HepG2 (cell line): ENCODE measurements around the gene STK40. TPM values are rescaled to one million over a fixed set of nuclear protein-coding genes. Genes with fewer than 3 reads are reported as not detected.

Source experiments
- ATAC-seq: fragments of 200-7000 bp; cut with Tn5 transposase; 3 replicates; pipeline ENCODE4 v1.9.1; 2020; ENCODE audit warnings: mild to moderate bottlenecking, moderate library complexity
- BruUV-seq: library from RNA; stranded (reverse); fragments of 400-500 nt; replicated peaks from 2 replicates; lab custom pipeline; 2021; lab: Mats Ljungman, UMichigan
- CTCF ChIA-PET: fragments of 300-600 bp; formaldehyde crosslinking; extraction: SDS; loops from one replicate; lab custom pipeline; 2021; ENCODE audit warnings: low total read pairs, inconsistent platforms, low intra/inter-chr PET ratio; lab: Yijun Ruan, JAX
- POLR2A ChIA-PET: fragments of 350-600 bp; sonication (Branson Sonifier 250); formaldehyde crosslinking; loops from one replicate; lab custom pipeline; 2020; ENCODE audit warnings: antibody characterized with exemption, inconsistent platforms; lab: Yijun Ruan, JAX
- DNase-seq: peaks from one replicate; pipeline ENCODE4 v3.0.0-alpha.2; 2015; ENCODE audit warnings: low spot score
- FAIRE-seq: peaks from 3 replicates; lab custom pipeline; 2011; peaks lifted over from hg19 to GRCh38; lab: Jason Lieb, UNC
- H2AFZ ChIP-seq: one replicate; pipeline ENCODE4 v1.6.1; 2011; ENCODE audit warnings: low read length, inconsistent platforms
- H3K27ac ChIP-seq: fragments of 300-600 bp; 3 replicates; pipeline ENCODE4 v1.8.0; 2011; ENCODE audit warnings: mixed run types, mild to moderate bottlenecking, mixed read lengths, low read length, inconsistent platforms; ENCODE audit not compliant: insufficient read depth; ENCODE audit errors: extremely low read length
- H3K27me3 ChIP-seq, 2 experiments: fragments of 200-600 bp in 1 of 2; 2 replicates in 1 of 2; 3 replicates in 1 of 2; pipeline versions ENCODE4 v1.6.0 to v1.8.0; 2011; ENCODE audit warnings: low read length in 2 of 2, mild to moderate bottlenecking in 2 of 2, moderate library complexity in 2 of 2, inconsistent platforms in 1 of 2; ENCODE audit not compliant: insufficient read depth in 2 of 2, control insufficient read depth in 1 of 2
- H3K36me3 ChIP-seq, 2 experiments: fragments of 200-600 bp in 1 of 2; replicated peaks in 1 of 2; 2 replicates in 1 of 2; 3 replicates in 1 of 2; pipeline versions ENCODE4 v1.5.1 to v1.8.0; 2011; ENCODE audit warnings: low read length in 2 of 2, inconsistent platforms in 1 of 2; ENCODE audit not compliant: insufficient read depth in 2 of 2, control insufficient read depth in 1 of 2
- H3K4me1 ChIP-seq: 2 replicates; pipeline ENCODE4 v1.5.1; 2012; ENCODE audit warnings: low read length, inconsistent platforms; ENCODE audit not compliant: insufficient read depth
- H3K4me2 ChIP-seq: 2 replicates; pipeline ENCODE4 v1.6.0; 2011; ENCODE audit warnings: low read depth, low read length, inconsistent platforms
- H3K4me3 ChIP-seq, 3 experiments: fragments of 200-600 bp in 1 of 3; sonication (generic), shearing (Covaris generic) in 1 of 3; replicated peaks in 1 of 3; 2 replicates each; pipeline ENCODE4 v1.5.1; 2011 to 2016; ENCODE audit warnings: low read length in 3 of 3, inconsistent platforms in 2 of 3, low read depth in 2 of 3, mild to moderate bottlenecking in 2 of 3, control low read depth in 1 of 3, mixed read lengths in 1 of 3; ENCODE audit not compliant: insufficient read depth in 1 of 3
- H3K79me2 ChIP-seq: one replicate; pipeline ENCODE4 v1.6.1; 2011; ENCODE audit warnings: low read length, inconsistent platforms; ENCODE audit not compliant: insufficient read depth
- H3K9ac ChIP-seq: 2 replicates; pipeline ENCODE4 v1.6.0; 2011; ENCODE audit warnings: mild to moderate bottlenecking, low read depth, low read length, inconsistent platforms; ENCODE audit not compliant: insufficient read depth
- H3K9me3 ChIP-seq: 2 replicates; pipeline ENCODE4 v1.5.1; 2012; ENCODE audit warnings: mild to moderate bottlenecking, low read length
- H4K20me1 ChIP-seq: 2 replicates; pipeline ENCODE4 v1.6.0; 2011; ENCODE audit warnings: inconsistent platforms, mild to moderate bottlenecking, low read length, moderate library complexity; ENCODE audit not compliant: insufficient read depth
- ARID2 ChIP-seq: sonication (generic); formaldehyde crosslinking; IDR thresholded peaks from 2 replicates; pipeline ENCODE4 v1.8.1; 2022; ENCODE audit warnings: mild to moderate bottlenecking, missing genetic modification reagents, borderline replicate concordance
- HNRNPUL1 ChIP-seq: fragments of 200-400 bp; formaldehyde crosslinking; IDR thresholded peaks from 2 replicates; pipeline ENCODE4 v1.6.1; 2017; ENCODE audit warnings: low read depth, mild to moderate bottlenecking, low read length, moderate library complexity
- KDM5A ChIP-seq: fragments of 200-600 bp; sonication (generic); IDR thresholded peaks from 2 replicates; pipeline ENCODE4 v1.7.0; 2018; ENCODE audit warnings: antibody characterized with exemption, mild to moderate bottlenecking, low read length, borderline replicate concordance
- MAZ ChIP-seq, 2 experiments: sonication (generic) in 1 of 2; formaldehyde crosslinking in 1 of 2; IDR thresholded peaks; 2 replicates each; pipeline versions ENCODE4 v1.5.0 to v1.6.1; 2012 to 2020; ENCODE audit warnings: low read depth in 2 of 2, mild to moderate bottlenecking in 2 of 2, borderline replicate concordance in 1 of 2, improper control_type of control experiment in 1 of 2, low read length in 1 of 2, missing genetic modification reagents in 1 of 2, moderate library complexity in 1 of 2
- PAWR ChIP-seq: sonication (generic); formaldehyde crosslinking; IDR thresholded peaks from 2 replicates; pipeline ENCODE4 v1.4.0; 2020; ENCODE audit warnings: missing genetic modification reagents, mild to moderate bottlenecking, borderline replicate concordance
- USF2 ChIP-seq, 2 experiments: sonication (generic) in 1 of 2; formaldehyde crosslinking in 1 of 2; IDR thresholded peaks; 2 replicates each; pipeline versions ENCODE4 v1.5.1 to v1.6.1; 2011 to 2020; ENCODE audit warnings: borderline replicate concordance in 1 of 2, low read depth in 1 of 2, low read length in 1 of 2, mild to moderate bottlenecking in 1 of 2, missing genetic modification reagents in 1 of 2, moderate library complexity in 1 of 2
- ZGPAT ChIP-seq: IDR thresholded peaks from 2 replicates; pipeline ENCODE4 v1.6.1; 2016; ENCODE audit warnings: mild to moderate bottlenecking
- ZNF205 ChIP-seq: IDR thresholded peaks from 2 replicates; pipeline ENCODE4 v1.6.1; 2018; ENCODE audit warnings: missing biosample characterization, missing genetic modification reagents
- ZNF510 ChIP-seq: sonication (generic); formaldehyde crosslinking; IDR thresholded peaks from 2 replicates; pipeline ENCODE4 v1.4.0; 2020; ENCODE audit warnings: low read depth, mild to moderate bottlenecking, missing genetic modification reagents
- ZSCAN31 ChIP-seq: sonication (generic); formaldehyde crosslinking; IDR thresholded peaks from 2 replicates; pipeline ENCODE4 v1.5.0; 2020; ENCODE audit warnings: low read depth, mild to moderate bottlenecking, missing genetic modification reagents
- WGBS: methylation state at CpG from one replicate; pipeline ENCODE4 v1.1.6; 2017; ENCODE audit warnings: low lambda C conversion rate; 5-methylcytosine and 5-hydroxymethylcytosine counted together
- in situ Hi-C: cut with HindIII; loops from 2 replicates; pipeline ENCODE4 v1.10.0; 2017; ENCODE audit warnings: low pct_unique_long_range_greater_than_20kb; ENCODE audit not compliant: extremely low pct_ligation_motif_present
- intact Hi-C: fragments of 100-400 bp; cut with micrococcal nuclease; formaldehyde crosslinking; loops from one replicate; pipeline ENCODE4 v1.10.0; 2022; ENCODE audit not compliant: unreplicated experiment
- polyA plus RNA-seq, 8 experiments: library from polyadenylated mRNA; depleted of rRNA in 3 of 8; stranded (reverse) in 7 of 8; unstranded in 1 of 8; fragments of >200 nt; fragmentation: Illumina TruSeq in 4 of 8; extraction: Trizol in 4 of 8; gene quantifications; 2 replicates each; pipeline versions ENCODE4 v1.2.1 to v1.2.3, GENCODE V29; 2011 to 2016; ENCODE audit warnings: low read depth in 4 of 8, missing spikeins in 1 of 8, mixed read lengths in 1 of 8; ENCODE audit not compliant: insufficient read depth in 1 of 8
- total RNA-seq, 5 experiments: library from RNA; depleted of rRNA; stranded (reverse); fragments of >200 nt; fragmentation: Illumina TruSeq; extraction: Trizol; gene quantifications; 2 replicates each; pipeline ENCODE4 v1.2.3, GENCODE V29; 2016; ENCODE audit warnings: low read depth in 1 of 5
- TF ChIP-seq, protein P1 (sequence below): sonication (generic); formaldehyde crosslinking; IDR thresholded peaks from 2 replicates; pipeline ENCODE4 v1.5.0; 2020; ENCODE audit warnings: missing genetic modification reagents
- TF ChIP-seq, protein P2 (sequence below): sonication (generic); formaldehyde crosslinking; IDR thresholded peaks from 2 replicates; pipeline ENCODE4 v1.4.0; 2020; ENCODE audit warnings: missing genetic modification reagents

The STK40 gene
- total and polyA plus RNA-seq, 2 of the 13 experiments (the other 11 are each of a cell fraction or from before 2014, with no cell fraction given), result 33.8 to 35.1 TPM

- no peak overlapping the region for H3K9ac ChIP-seq
- H4K20me1 ChIP-seq, result no peaks in the 10 kb centered on the region
- intact Hi-C loops, result no loop called here
- WGBS, result 91% methylated on average over 2 of the region's 2 CpGs
- no peaks in the 10 kb centered on the region for H3K9me3 ChIP-seq
- ATAC-seq (no peak), DNase-seq (no peak), FAIRE-seq (no peak)
- H3K4me3 ChIP-seq, result no peak overlapping the region
- TF ChIP-seq, protein P1, sequence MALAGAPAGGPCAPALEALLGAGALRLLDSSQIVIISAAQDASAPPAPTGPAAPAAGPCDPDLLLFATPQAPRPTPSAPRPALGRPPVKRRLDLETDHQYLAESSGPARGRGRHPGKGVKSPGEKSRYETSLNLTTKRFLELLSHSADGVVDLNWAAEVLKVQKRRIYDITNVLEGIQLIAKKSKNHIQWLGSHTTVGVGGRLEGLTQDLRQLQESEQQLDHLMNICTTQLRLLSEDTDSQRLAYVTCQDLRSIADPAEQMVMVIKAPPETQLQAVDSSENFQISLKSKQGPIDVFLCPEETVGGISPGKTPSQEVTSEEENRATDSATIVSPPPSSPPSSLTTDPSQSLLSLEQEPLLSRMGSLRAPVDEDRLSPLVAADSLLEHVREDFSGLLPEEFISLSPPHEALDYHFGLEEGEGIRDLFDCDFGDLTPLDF (CRISPR knock-in tag), result no peak
- TF ChIP-seq, protein P2, sequence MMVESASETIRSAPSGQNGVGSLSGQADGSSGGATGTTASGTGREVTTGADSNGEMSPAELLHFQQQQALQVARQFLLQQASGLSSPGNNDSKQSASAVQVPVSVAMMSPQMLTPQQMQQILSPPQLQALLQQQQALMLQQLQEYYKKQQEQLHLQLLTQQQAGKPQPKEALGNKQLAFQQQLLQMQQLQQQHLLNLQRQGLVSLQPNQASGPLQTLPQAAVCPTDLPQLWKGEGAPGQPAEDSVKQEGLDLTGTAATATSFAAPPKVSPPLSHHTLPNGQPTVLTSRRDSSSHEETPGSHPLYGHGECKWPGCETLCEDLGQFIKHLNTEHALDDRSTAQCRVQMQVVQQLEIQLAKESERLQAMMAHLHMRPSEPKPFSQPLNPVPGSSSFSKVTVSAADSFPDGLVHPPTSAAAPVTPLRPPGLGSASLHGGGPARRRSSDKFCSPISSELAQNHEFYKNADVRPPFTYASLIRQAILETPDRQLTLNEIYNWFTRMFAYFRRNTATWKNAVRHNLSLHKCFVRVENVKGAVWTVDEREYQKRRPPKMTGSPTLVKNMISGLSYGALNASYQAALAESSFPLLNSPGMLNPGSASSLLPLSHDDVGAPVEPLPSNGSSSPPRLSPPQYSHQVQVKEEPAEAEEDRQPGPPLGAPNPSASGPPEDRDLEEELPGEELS, result no peak
- TF ChIP-seq ZGPAT, result no peak
- TF ChIP-seq ZSCAN31 (CRISPR knock-in tag), result no peak
- TF ChIP-seq HNRNPUL1, result no peak
- TF ChIP-seq KDM5A, result no peak
- no peak for TF ChIP-seq ARID2
- TF ChIP-seq ZNF510, result no peak
- TF ChIP-seq MAZ (IDR thresholded peaks at IDR 0.05; ENCODE audit: borderline replicate concordance, low read depth, low read length), result no peak
- no peak for TF ChIP-seq MAZ (CRISPR knock-in tag; IDR thresholded peaks at IDR 0.05; ENCODE audit: low read depth)
- TF ChIP-seq USF2 (IDR thresholded peaks at IDR 0.05; ENCODE audit: low read depth, low read length), result no peak
- no peak for TF ChIP-seq USF2 (CRISPR knock-in tag; IDR thresholded peaks at IDR 0.05; ENCODE audit: borderline replicate concordance)
- no peak for TF ChIP-seq PAWR (CRISPR knock-in tag)
- TF ChIP-seq ZNF205 (CRISPR knock-in tag), result no peak
- ChIA-PET CTCF (no interaction called here), POLR2A (no interaction called here)
- no TSS peak for BruUV-seq
- no peak overlapping the region for H2AFZ ChIP-seq
- H3K36me3 ChIP-seq, result peaks cover 0 to 5% of the 10 kb centered on the region in 2 experiments; a peak in 1 of 5 replicates
- no peak overlapping the region for H3K4me2 ChIP-seq
- no peaks in the 10 kb centered on the region for H3K4me1 ChIP-seq
- in situ Hi-C loops, result no loop called here
- no peaks in the 10 kb centered on the region for H3K27me3 ChIP-seq
- no peak overlapping the region for H3K27ac ChIP-seq
- no peaks in the 10 kb centered on the region for H3K79me2 ChIP-seq
Observed at GRCh38 chr1:36408479-36408878, 22.8 kb upstream of the STK40 start.
